ENCODE data around the gene SLC45A2.

- TF ChIP-seq POLR2AphosphoS5 (IDR thresholded peaks at IDR 0.05; ENCODE audit: low read depth, low read length) (no peak), SIN3A (IDR thresholded peaks at IDR 0.05; ENCODE audit: borderline replicate concordance, insufficient read depth, low read length) (no peak), TAF1 (IDR thresholded peaks at IDR 0.05; ENCODE audit: borderline replicate concordance, insufficient read depth, low read length) (no peak), REST (IDR thresholded peaks at IDR 0.05; ENCODE audit: insufficient read depth in 1 of 2, low read depth in 2 of 2, low read length in 2 of 2) (no peak), FOXP2 (optimal IDR thresholded peaks at IDR 0.05; ENCODE audit: borderline replicate concordance, extremely low read depth, extremely low read length, insufficient read depth) (no peak)
Observed at GRCh38 chr5:33984178-33984577, 315 bp downstream of the SLC45A2 start.
